Measurements from ENCODE around the gene NPIPA1.
"Not testable (repeated sequence)": the region's sequence is repeated elsewhere in the genome, so short reads cannot be mapped to it uniquely, and the experiment has no call there.

- TF ChIP-seq CTCF, POLR2A (IDR thresholded peaks at IDR 0.05): not testable (repeated sequence)
These were observed 751 bp downstream of the NPIPA1 start for GRCh38 chr16:14937994-14938393.

All from testis (tissue), 2 donors.